KMS-11 (cell line): ENCODE measurements around the gene TNRC6B.

ENCODE experiments used
- H2AFZ ChIP-seq: fragments of 200-600 bp; sonication (generic); 2 replicates; pipeline ENCODE4 v1.6.1; 2016; ENCODE audit warnings: antibody characterized with exemption, mixed run types, low read depth
- H3K27ac ChIP-seq: fragments of 200-600 bp; sonication (generic); 2 replicates; pipeline ENCODE4 v1.6.1; 2016; ENCODE audit warnings: mild to moderate bottlenecking, mixed run types
- H3K27me3 ChIP-seq: fragments of 200-600 bp; sonication (generic); 2 replicates; pipeline ENCODE4 v1.6.1; 2017; ENCODE audit warnings: mild to moderate bottlenecking, low read depth, mixed run types, moderate library complexity; ENCODE audit not compliant: insufficient read depth
- H3K36me3 ChIP-seq: fragments of 200-600 bp; sonication (generic); 2 replicates; pipeline ENCODE4 v1.6.1; 2017; ENCODE audit warnings: mild to moderate bottlenecking, mixed run types; ENCODE audit not compliant: insufficient read depth
- H3K4me1 ChIP-seq: fragments of 200-600 bp; sonication (generic); 2 replicates; pipeline ENCODE4 v1.6.1; 2016; ENCODE audit warnings: mild to moderate bottlenecking, low read depth, mixed run types; ENCODE audit not compliant: poor library complexity, severe bottlenecking
- H3K4me2 ChIP-seq: fragments of 200-600 bp; sonication (generic); 2 replicates; pipeline ENCODE4 v1.7.0; 2016; ENCODE audit warnings: mild to moderate bottlenecking, mixed run types
- H3K4me3 ChIP-seq: fragments of 200-600 bp; sonication (generic); IDR thresholded peaks from 2 replicates; pipeline ENCODE4 v1.6.1; 2017; ENCODE audit warnings: low read depth, low read length, mixed read lengths; ENCODE audit not compliant: insufficient read depth
- H3K79me2 ChIP-seq: fragments of 200-600 bp; sonication (generic); 2 replicates; pipeline ENCODE4 v1.6.1; 2016; ENCODE audit warnings: low read depth, mixed run types; ENCODE audit not compliant: insufficient read depth
- H3K9ac ChIP-seq: fragments of 200-600 bp; sonication (generic); 2 replicates; pipeline ENCODE4 v1.6.1; 2016; ENCODE audit warnings: mild to moderate bottlenecking, mixed run types
- H4K20me1 ChIP-seq: fragments of 200-600 bp; sonication (generic); 2 replicates; pipeline ENCODE4 v1.6.1; 2016; ENCODE audit warnings: mild to moderate bottlenecking, mixed run types; ENCODE audit not compliant: insufficient read depth
- TF ChIP-seq, protein P1 (sequence below): fragments of 200-600 bp; sonication (generic); conservative IDR thresholded peaks from 2 replicates; pipeline ENCODE4 v1.6.1; 2017; ENCODE audit warnings: low read depth, mild to moderate bottlenecking, antibody characterized with exemption, low read length, moderate library complexity, mixed read lengths

Gene TNRC6B

DNA sequence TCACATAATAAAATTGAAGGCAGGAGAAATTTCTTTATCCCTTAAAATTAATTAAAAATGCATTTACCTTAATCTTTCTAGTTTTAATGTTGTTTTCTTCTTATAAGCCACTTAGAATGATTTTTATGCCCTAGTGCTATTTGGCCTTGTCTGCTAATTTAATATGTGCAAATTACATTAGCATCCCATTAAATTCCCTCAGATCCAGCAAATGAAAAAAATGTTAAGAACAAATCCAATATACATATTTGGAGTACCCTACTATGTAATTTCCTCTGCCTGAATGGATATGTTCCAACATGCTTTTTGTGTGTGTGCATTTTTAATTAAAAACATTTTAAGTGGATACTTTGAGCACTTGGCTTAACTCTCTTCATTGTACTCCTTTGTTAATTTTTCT, 56.9 kb downstream of the TNRC6B start:
- Histone ChIP-seq H3K4me1 (peaks cover 16% of the 10 kb centered on the region), H3K9ac (no peak overlapping the region), H3K4me3 (no peak overlapping the region), H2AFZ (no peak overlapping the region), H3K4me2 (no peak overlapping the region), H3K36me3 (no peaks in the 10 kb centered on the region), H4K20me1 (no peaks in the 10 kb centered on the region; the same call in 1 of the 2 replicates), H3K27ac (no peak overlapping the region), H3K27me3 (no peaks in the 10 kb centered on the region), H3K79me2 (peaks cover 27% of the 10 kb centered on the region; the same call in 1 of the 2 replicates)
- TF ChIP-seq, protein P1, sequence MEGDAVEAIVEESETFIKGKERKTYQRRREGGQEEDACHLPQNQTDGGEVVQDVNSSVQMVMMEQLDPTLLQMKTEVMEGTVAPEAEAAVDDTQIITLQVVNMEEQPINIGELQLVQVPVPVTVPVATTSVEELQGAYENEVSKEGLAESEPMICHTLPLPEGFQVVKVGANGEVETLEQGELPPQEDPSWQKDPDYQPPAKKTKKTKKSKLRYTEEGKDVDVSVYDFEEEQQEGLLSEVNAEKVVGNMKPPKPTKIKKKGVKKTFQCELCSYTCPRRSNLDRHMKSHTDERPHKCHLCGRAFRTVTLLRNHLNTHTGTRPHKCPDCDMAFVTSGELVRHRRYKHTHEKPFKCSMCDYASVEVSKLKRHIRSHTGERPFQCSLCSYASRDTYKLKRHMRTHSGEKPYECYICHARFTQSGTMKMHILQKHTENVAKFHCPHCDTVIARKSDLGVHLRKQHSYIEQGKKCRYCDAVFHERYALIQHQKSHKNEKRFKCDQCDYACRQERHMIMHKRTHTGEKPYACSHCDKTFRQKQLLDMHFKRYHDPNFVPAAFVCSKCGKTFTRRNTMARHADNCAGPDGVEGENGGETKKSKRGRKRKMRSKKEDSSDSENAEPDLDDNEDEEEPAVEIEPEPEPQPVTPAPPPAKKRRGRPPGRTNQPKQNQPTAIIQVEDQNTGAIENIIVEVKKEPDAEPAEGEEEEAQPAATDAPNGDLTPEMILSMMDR, result no peak

DNA sequence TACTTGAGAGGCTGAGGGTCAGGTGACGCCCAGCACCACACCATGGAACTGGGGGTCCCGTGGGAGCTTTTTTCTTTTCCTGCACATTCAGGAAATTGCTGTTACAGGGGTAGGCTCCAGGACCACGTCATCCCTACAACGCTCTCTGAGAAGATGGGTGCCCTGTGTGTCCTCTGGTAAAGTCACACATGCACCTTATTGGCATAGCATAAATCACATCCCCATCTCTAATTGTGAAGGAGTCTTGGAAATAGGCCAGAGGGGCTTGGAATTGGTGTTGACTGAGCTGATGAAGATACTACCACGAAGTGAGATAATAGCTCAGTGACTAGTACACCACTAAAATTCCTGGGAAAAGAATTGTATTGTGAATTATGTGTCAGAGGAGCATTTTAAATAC, 57.6 kb downstream of the TNRC6B start:
- H3K79me2 ChIP-seq, result peaks cover 27% of the 10 kb centered on the region; the same call in 1 of the 2 replicates

DNA sequence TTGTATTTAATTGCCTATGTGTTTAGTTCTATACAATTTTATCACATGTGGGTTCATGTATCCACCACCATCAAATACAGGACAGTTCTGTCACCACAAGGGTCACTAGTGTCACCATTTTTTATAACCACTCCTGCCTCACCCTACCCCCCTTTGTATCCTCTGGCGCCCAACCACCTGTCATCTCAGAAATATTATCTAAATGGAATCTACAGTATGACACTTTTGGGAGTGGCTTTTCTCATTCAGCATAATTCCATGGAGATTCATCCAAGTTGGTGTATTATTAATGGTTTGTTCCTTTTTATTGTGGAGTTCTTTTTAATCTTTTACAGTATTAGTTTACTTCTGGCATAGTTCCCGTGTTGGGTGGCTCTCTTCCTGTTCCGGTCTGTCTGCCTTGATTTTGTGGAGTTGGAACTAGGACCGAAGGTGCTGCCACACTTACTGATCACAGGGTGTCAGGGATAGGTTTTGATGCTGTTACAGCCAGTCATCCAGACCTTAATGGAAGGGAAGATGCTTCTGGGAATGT, 58.5 kb downstream of the TNRC6B start:
- no peak overlapping the region for H3K27ac ChIP-seq
- no peak overlapping the region for H3K4me2 ChIP-seq
- TF ChIP-seq, protein P1, result no peak
- no peak overlapping the region for H3K9ac ChIP-seq
- peaks cover 30% of the 10 kb centered on the region; the same call in 1 of the 2 replicates for H3K79me2 ChIP-seq
- no peaks in the 10 kb centered on the region; the same call in 1 of the 2 replicates for H4K20me1 ChIP-seq
- no peaks in the 10 kb centered on the region for H3K36me3 ChIP-seq
- peaks cover 16% of the 10 kb centered on the region for H3K4me1 ChIP-seq
- no peak overlapping the region for H2AFZ ChIP-seq
- no peaks in the 10 kb centered on the region for H3K27me3 ChIP-seq
- no peak overlapping the region for H3K4me3 ChIP-seq

More for the DNA sequence above, 57.6 kb downstream of the TNRC6B start:
- Histone ChIP-seq H3K9ac (no peak overlapping the region), H3K4me1 (peaks cover 16% of the 10 kb centered on the region), H3K27ac (no peak overlapping the region), H2AFZ (no peak overlapping the region), H3K4me2 (no peak overlapping the region), H3K36me3 (no peaks in the 10 kb centered on the region), H3K27me3 (no peaks in the 10 kb centered on the region), H3K4me3 (no peak overlapping the region), H4K20me1 (no peaks in the 10 kb centered on the region; the same call in 1 of the 2 replicates)
- TF ChIP-seq, protein P1, result no peak

DNA sequence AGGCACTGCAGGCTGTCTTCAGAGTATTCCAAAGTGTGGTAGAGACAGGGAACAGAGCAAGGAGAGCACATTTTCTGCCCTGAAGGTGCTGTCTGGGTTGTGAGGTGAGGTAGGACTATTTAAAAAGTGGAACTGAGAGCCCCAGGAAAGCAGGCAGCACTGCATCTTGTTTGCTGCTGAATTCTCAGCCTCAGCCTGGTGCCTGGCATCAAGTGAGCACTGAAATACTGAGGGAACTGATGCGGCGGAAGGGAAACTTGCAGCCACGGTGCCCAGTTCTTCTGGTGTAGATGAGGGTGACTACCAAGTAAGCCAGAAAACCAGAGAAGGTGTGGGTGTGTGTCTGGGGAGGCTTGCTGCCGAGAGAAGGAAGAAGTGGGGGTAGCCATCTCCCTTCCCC, 59.5 kb downstream of the TNRC6B start:
- TF ChIP-seq, protein P1, result no peak
- Histone ChIP-seq H3K36me3 (no peaks in the 10 kb centered on the region), H3K4me2 (no peak overlapping the region), H3K79me2 (peaks cover 32% of the 10 kb centered on the region; the same call in 1 of the 2 replicates), H3K27me3 (no peaks in the 10 kb centered on the region), H3K4me3 (no peak overlapping the region), H3K27ac (no peak overlapping the region), H2AFZ (no peak overlapping the region), H4K20me1 (no peaks in the 10 kb centered on the region; the same call in 1 of the 2 replicates), H3K9ac (no peak overlapping the region), H3K4me1 (peaks cover 16% of the 10 kb centered on the region)
